Kasumi-1 (cell line): ENCODE measurements around the gene SLC15A4.

Experiments used
- DNase-seq, 2 experiments: peaks; one replicate each; lab custom pipeline; 2025; lab: John Stamatoyannopoulos, UW

Gene SLC15A4

GRCh38 chr12:128754275-128754674 lies 69.5 kb downstream of the SLC15A4 start:
- no peak for DNase-seq

DNA sequence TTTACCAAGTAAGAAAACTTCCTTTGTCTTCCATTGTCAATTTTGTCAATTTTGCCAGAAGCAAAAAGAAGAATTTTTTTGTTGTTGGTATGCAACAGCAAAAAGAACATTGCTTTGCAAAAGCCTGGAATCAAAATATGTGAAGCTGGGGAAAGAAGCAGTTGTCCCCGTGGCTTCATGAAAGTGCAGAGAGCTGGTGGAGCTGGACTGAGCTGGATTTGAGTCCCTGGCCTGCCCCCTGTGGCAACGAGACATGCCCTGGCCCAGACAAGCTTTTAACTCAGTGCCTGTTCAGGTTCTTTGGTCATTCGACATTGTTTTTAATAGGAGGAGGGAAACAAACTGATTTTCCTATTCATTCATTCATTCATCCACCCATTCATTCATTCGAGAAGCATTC lies 70.3 kb downstream of the SLC15A4 start:
- no peak for DNase-seq

DNA sequence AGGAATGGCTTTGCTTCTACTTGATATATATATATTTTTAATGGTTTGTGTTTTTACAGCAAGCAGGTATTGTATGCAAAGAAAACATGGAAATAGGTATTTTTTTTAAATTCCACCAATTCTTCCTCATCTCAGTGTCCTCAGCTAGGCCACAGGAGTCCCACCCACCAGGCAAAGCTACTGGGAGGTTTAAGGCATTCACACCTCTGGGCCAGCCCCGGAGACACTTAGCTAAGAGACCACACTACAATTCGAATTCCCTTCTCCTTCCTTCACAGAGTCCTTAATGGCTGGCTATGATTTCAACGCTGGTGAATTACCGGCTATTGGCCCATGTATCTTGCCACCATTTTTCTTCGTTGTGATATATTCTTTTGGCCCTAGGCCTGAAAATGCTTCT lies 71.4 kb downstream of the SLC15A4 start:
- no peak for DNase-seq

- no peak for DNase-seq
Measured at GRCh38 chr12:128747441-128747840, 76.3 kb downstream of the SLC15A4 start.

- DNase-seq = no peak
Measured at GRCh38 chr12:128745772-128746689, 77.7 kb downstream of the SLC15A4 start.

GRCh38 chr12:128743916-128744315 lies 79.8 kb downstream of the SLC15A4 start:
- no peak for DNase-seq
